ENCODE results near the gene GLCCI1. TPM values are rescaled to one million over a fixed set of nuclear protein-coding genes. Genes with fewer than 3 reads are reported as not detected.

GLCCI1 gene
- total and polyA plus RNA-seq, 5 donors, result 2.0 to 8.3 (median 6.4) TPM

- Histone ChIP-seq H3K4me3 (ENCODE audit: low read length) (no peak overlapping the region), H3K27ac (ENCODE audit: low read length) (no peak overlapping the region), H3K27me3 (ENCODE audit: control insufficient read depth, insufficient read depth) (no peaks in the 10 kb centered on the region), H3K9me3 (ENCODE audit: control insufficient read depth, low read length) (no peaks in the 10 kb centered on the region), H3K4me1 (ENCODE audit: control insufficient read depth, insufficient read depth, low read length) (no peaks in the 10 kb centered on the region)
- WGBS, result 84% methylated on average over 8 of the region's 8 CpGs
- intact Hi-C loops (cut with DNase I), result no loop called here
- DNase-seq (no peak), ATAC-seq (no peak)
Observed at GRCh38 chr7:8119262-8119661, 150.7 kb downstream of the GLCCI1 start.

GRCh38 chr7:8120390-8121058, 151.9 kb downstream of the GLCCI1 start:
- peak in 2 of 3 donors; percentile 40 to 52 for DNase-seq
- intact Hi-C loops (cut with DNase I), result no loop called here
- H3K27ac ChIP-seq (ENCODE audit: low read length), result no peak overlapping the region
- H3K27me3 ChIP-seq (ENCODE audit: control insufficient read depth, insufficient read depth), result no peaks in the 10 kb centered on the region
- peak; percentile 40 to 54 for ATAC-seq
- no peaks in the 10 kb centered on the region for H3K4me1 ChIP-seq (ENCODE audit: control insufficient read depth, insufficient read depth, low read length)
- H3K9me3 ChIP-seq (ENCODE audit: control insufficient read depth, low read length), result no peaks in the 10 kb centered on the region
- no peak overlapping the region for H3K4me3 ChIP-seq (ENCODE audit: low read length)
- WGBS, result 79% methylated on average over 12 of the region's 12 CpGs

GRCh38 chr7:8121243-8121642, 152.6 kb downstream of the GLCCI1 start:
- Histone ChIP-seq H3K4me3 (ENCODE audit: low read length) (no peak overlapping the region), H3K27ac (ENCODE audit: low read length) (no peak overlapping the region), H3K27me3 (ENCODE audit: control insufficient read depth, insufficient read depth) (no peaks in the 10 kb centered on the region), H3K4me1 (ENCODE audit: control insufficient read depth, insufficient read depth, low read length) (no peaks in the 10 kb centered on the region), H3K9me3 (ENCODE audit: control insufficient read depth, low read length) (no peaks in the 10 kb centered on the region)
- DNase-seq (no peak), ATAC-seq (no peak)
- intact Hi-C loops (cut with DNase I), result no loop called here
- WGBS, result 73% methylated on average over 3 of the region's 3 CpGs

GRCh38 chr7:8125680-8126444, 157.3 kb downstream of the GLCCI1 start:
- 71% methylated on average over 8 of the region's 8 CpGs for WGBS
- Histone ChIP-seq H3K4me1 (ENCODE audit: control insufficient read depth, insufficient read depth, low read length) (no peaks in the 10 kb centered on the region), H3K27ac (ENCODE audit: low read length) (no peak overlapping the region), H3K27me3 (ENCODE audit: control insufficient read depth, insufficient read depth) (no peaks in the 10 kb centered on the region), H3K4me3 (ENCODE audit: low read length) (no peak overlapping the region), H3K9me3 (ENCODE audit: control insufficient read depth, low read length) (no peaks in the 10 kb centered on the region)
- intact Hi-C loops (cut with DNase I), result no loop called here
- DNase-seq (peak in 1 of 3 donors; percentile 70), ATAC-seq (peak; percentile 32 to 50)

- DNase-seq, result no peak
- WGBS, result 77% methylated on average over 2 of the region's 2 CpGs
- H3K27me3 ChIP-seq (ENCODE audit: control insufficient read depth, insufficient read depth), result no peaks in the 10 kb centered on the region
- H3K9me3 ChIP-seq (ENCODE audit: control insufficient read depth, low read length), result no peaks in the 10 kb centered on the region
- H3K4me3 ChIP-seq (ENCODE audit: low read length), result no peak overlapping the region
- H3K4me1 ChIP-seq (ENCODE audit: control insufficient read depth, insufficient read depth, low read length), result no peaks in the 10 kb centered on the region
- no peak overlapping the region for H3K27ac ChIP-seq (ENCODE audit: low read length)
- intact Hi-C loops (cut with DNase I), result no loop called here
- no peak for ATAC-seq
Observed at GRCh38 chr7:8126601-8127167, 158.1 kb downstream of the GLCCI1 start.

GRCh38 chr7:8128449-8129317, 160.1 kb downstream of the GLCCI1 start:
- intact Hi-C loops (cut with DNase I), result no loop called here
- Histone ChIP-seq H3K4me1 (ENCODE audit: control insufficient read depth, insufficient read depth, low read length) (no peaks in the 10 kb centered on the region), H3K27me3 (ENCODE audit: control insufficient read depth, insufficient read depth) (no peaks in the 10 kb centered on the region), H3K4me3 (ENCODE audit: low read length) (no peak overlapping the region), H3K27ac (ENCODE audit: low read length) (no peak overlapping the region), H3K9me3 (ENCODE audit: control insufficient read depth, low read length) (no peaks in the 10 kb centered on the region)
- WGBS, result 83% methylated on average over 12 of the region's 12 CpGs
- DNase-seq, result no peak
- no peak for ATAC-seq

- intact Hi-C loops (cut with DNase I), result no loop called here
- DNase-seq, result no peak
- Histone ChIP-seq H3K27ac (ENCODE audit: low read length) (no peak overlapping the region), H3K4me3 (ENCODE audit: low read length) (no peak overlapping the region), H3K27me3 (ENCODE audit: control insufficient read depth, insufficient read depth) (no peaks in the 10 kb centered on the region), H3K4me1 (ENCODE audit: control insufficient read depth, insufficient read depth, low read length) (no peaks in the 10 kb centered on the region), H3K9me3 (ENCODE audit: control insufficient read depth, low read length) (no peaks in the 10 kb centered on the region)
- no peak for ATAC-seq
- 79% methylated on average over 1 of the region's 1 CpG for WGBS
Observed at GRCh38 chr7:8129318-8129659, 160.7 kb downstream of the GLCCI1 start.

GRCh38 chr7:8130663-8131062, 162.1 kb downstream of the GLCCI1 start:
- H3K27ac ChIP-seq (ENCODE audit: low read length), result no peak overlapping the region
- no peaks in the 10 kb centered on the region for H3K27me3 ChIP-seq (ENCODE audit: control insufficient read depth, insufficient read depth)
- H3K4me1 ChIP-seq (ENCODE audit: control insufficient read depth, insufficient read depth, low read length), result no peaks in the 10 kb centered on the region
- H3K4me3 ChIP-seq (ENCODE audit: low read length), result no peak overlapping the region
- ATAC-seq, result no peak
- DNase-seq, result no peak
- intact Hi-C loops (cut with DNase I), result no loop called here
- WGBS, result 97% methylated on average over 1 of the region's 1 CpG
- H3K9me3 ChIP-seq (ENCODE audit: control insufficient read depth, low read length), result no peaks in the 10 kb centered on the region

GRCh38 chr7:8131694-8132605, 163.4 kb downstream of the GLCCI1 start:
- intact Hi-C loops (cut with DNase I), result no loop called here
- Histone ChIP-seq H3K9me3 (ENCODE audit: control insufficient read depth, low read length) (no peaks in the 10 kb centered on the region), H3K27ac (ENCODE audit: low read length) (no peak overlapping the region), H3K4me3 (ENCODE audit: low read length) (no peak overlapping the region), H3K4me1 (ENCODE audit: control insufficient read depth, insufficient read depth, low read length) (no peaks in the 10 kb centered on the region), H3K27me3 (ENCODE audit: control insufficient read depth, insufficient read depth) (no peaks in the 10 kb centered on the region)
- DNase-seq, result no peak
- 78% methylated on average over 5 of the region's 5 CpGs for WGBS
- no peak for ATAC-seq

GRCh38 chr7:8133188-8133848, 164.7 kb downstream of the GLCCI1 start:
- 93% methylated on average over 2 of the region's 2 CpGs for WGBS
- ATAC-seq, result no peak
- no peak overlapping the region for H3K27ac ChIP-seq (ENCODE audit: low read length)
- no peaks in the 10 kb centered on the region for H3K4me1 ChIP-seq (ENCODE audit: control insufficient read depth, insufficient read depth, low read length)
- no peak overlapping the region for H3K4me3 ChIP-seq (ENCODE audit: low read length)
- H3K27me3 ChIP-seq (ENCODE audit: control insufficient read depth, insufficient read depth), result no peaks in the 10 kb centered on the region
- H3K9me3 ChIP-seq (ENCODE audit: control insufficient read depth, low read length), result no peaks in the 10 kb centered on the region
- intact Hi-C loops (cut with DNase I), result no loop called here
- DNase-seq, result no peak

All from right cardiac atrium (tissue), 5 donors.